Measurements from ENCODE around the gene CERS2. TPM values are rescaled to one million over a fixed set of nuclear protein-coding genes. Genes with fewer than 3 reads are reported as not detected.
A peak's percentile ranks its signal among the peaks of the same experiment; 100 is the strongest.

CERS2 gene, protein sequence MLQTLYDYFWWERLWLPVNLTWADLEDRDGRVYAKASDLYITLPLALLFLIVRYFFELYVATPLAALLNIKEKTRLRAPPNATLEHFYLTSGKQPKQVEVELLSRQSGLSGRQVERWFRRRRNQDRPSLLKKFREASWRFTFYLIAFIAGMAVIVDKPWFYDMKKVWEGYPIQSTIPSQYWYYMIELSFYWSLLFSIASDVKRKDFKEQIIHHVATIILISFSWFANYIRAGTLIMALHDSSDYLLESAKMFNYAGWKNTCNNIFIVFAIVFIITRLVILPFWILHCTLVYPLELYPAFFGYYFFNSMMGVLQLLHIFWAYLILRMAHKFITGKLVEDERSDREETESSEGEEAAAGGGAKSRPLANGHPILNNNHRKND
- 100 to 1,000 TPM in 4 of 6 donors, 10 to 100 TPM in 2; 95.5 to 127 (median 115) TPM for polyA plus RNA-seq (ENCODE audit: low read depth in 6 of 6)

DNA sequence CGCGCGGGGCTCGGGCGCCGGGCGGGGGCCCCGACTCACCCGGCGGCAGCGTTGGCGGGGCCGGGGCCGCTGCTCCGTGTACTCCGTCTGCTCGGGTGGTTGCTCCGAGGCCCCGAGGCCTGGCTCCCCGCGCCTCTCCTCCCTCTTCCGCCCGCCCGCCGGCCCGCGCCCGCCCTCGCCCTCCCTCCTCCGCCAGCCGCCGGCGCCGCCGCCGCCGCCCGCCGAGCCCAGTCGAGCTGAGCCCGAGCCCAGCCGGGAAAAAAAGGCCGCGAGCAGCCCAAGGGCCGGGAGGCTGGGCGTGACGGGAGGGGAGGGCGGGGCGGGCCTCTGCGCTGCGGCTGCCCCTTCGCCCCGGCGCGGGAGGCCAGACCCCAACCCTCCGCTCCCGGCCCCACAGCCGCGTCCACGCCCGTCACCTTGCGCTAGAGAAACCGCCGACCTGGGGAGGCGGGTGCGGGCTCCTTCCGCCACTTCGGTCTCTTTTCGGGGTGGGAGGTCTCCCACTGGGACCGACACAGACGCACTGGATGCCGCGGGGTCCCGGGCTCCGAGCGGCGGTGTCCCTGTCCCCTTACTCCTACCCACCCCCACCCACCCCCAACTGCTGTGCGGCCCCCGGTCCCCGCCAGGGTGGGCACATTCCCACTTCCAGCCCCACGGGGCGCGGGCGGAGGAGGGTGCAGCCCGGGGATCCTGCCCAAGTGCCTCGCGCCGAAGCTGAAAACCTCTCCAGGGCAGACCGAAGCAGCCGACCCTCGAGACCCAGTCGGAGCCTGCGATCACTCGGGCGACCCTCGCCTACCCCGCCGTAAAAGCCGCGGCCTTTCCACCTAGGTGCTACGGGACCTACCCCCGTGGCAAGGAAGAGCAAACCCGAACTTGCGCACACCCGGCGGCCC is at the start of gene CERS2:
Gene CERS2 (minus strand): TSS at position 256 of the 899 bp plus-strand sequence. CDS start 5,745 bp downstream, outside the sequence.
- Mint-ChIP-seq H3K9me3 (no peaks in the 10 kb centered on the region), H3K4me3 (peak within 1 kb of the TSS; percentile 83 to 94 (median 88)), H3K4me1 (peaks cover 44 to 76% (median 60%) of the 10 kb centered on the region in 3 donors), H3K27me3 (no peaks in the 10 kb centered on the region), H3K36me3 (no peaks in the 10 kb centered on the region), H3K27ac (peak within 1 kb of the TSS in 5 of 6 donors; percentile 71 to 91 (median 87))
- ATAC-seq (ENCODE audit: low read depth in 2 of 2) = peak; percentile 61 to 66
- peak; percentile 77 for DNase-seq

DNA sequence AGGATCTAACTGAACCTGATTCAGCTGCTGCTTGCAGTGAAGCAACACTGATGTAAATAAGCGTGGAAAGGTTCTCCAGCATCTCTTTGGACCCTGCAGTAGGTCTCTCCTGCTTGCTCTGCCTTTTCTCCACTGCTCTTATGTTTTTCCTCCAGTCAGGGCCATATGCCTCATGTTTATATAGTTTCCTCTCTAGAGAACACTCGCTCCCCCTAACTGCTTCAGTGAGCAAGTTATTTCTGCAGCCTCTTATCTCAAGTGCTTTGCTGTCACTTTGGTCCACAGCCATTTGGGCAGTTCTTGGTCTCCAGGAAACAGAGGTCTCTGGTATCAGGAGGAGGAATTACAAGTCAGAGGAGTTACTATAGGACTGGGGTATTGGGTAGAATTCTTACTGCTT is 38.9 kb upstream of the CERS2 start:
- no peaks in the 10 kb centered on the region for H3K9me3 Mint-ChIP-seq
- peaks cover 15 to 34% (median 23%) of the 10 kb centered on the region in 3 donors for H3K4me1 Mint-ChIP-seq
- H3K36me3 Mint-ChIP-seq = no peaks in the 10 kb centered on the region
- no peak for DNase-seq
- ATAC-seq (ENCODE audit: low read depth in 2 of 2) = no peak
- no peaks in the 10 kb centered on the region for H3K27me3 Mint-ChIP-seq
- peak overlapping the region in 1 of 8 donors; percentile 26 for H3K4me3 Mint-ChIP-seq
- H3K27ac Mint-ChIP-seq = peak overlapping the region in 1 of 6 donors; percentile 64

DNA sequence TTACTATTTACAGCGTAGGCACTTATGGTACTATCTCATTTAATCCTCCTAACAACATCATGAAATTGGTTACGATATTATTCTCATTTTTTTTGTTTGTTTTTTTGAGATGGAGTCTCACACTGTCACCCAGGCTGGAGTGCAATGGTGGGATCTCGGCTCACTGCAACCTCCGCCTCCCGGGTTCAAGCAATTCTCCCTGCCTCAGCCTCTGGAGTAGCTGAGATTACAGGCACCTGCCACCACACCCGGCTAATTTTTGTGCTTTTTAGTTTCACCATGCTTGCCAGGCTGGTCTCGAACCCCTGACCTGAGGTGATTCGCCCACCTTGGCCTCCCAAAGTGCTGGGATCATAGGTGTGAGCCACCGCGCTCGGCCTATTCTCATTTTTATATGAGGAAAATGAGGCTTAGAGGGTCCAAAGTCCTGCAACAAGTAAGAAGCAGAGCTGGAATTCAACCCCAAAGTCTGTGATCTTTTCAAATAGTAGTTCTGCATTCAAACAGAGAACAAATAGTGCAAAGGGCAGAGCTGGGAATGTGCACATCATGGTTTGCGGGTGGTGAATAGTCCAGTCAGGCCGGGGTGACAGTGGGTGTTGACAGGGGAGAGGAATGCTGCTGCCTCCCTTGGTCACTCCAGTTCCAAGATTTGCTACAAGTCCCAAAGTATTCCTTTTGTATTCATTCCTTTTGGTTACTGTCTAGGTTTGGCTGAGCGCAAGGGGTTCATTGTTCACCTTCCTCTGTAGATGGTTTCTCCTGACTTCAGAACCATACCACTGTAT is 38.2 kb upstream of the CERS2 start:
- Mint-ChIP-seq H3K4me1 (peaks cover 19 to 41% (median 29%) of the 10 kb centered on the region in 3 donors), H3K27ac (no peak overlapping the region), H3K4me3 (peak overlapping the region in 1 of 8 donors; percentile 26), H3K36me3 (no peaks in the 10 kb centered on the region), H3K27me3 (no peaks in the 10 kb centered on the region), H3K9me3 (no peaks in the 10 kb centered on the region)
- DNase-seq = no peak
- ATAC-seq (ENCODE audit: low read depth in 2 of 2) = no peak

DNA sequence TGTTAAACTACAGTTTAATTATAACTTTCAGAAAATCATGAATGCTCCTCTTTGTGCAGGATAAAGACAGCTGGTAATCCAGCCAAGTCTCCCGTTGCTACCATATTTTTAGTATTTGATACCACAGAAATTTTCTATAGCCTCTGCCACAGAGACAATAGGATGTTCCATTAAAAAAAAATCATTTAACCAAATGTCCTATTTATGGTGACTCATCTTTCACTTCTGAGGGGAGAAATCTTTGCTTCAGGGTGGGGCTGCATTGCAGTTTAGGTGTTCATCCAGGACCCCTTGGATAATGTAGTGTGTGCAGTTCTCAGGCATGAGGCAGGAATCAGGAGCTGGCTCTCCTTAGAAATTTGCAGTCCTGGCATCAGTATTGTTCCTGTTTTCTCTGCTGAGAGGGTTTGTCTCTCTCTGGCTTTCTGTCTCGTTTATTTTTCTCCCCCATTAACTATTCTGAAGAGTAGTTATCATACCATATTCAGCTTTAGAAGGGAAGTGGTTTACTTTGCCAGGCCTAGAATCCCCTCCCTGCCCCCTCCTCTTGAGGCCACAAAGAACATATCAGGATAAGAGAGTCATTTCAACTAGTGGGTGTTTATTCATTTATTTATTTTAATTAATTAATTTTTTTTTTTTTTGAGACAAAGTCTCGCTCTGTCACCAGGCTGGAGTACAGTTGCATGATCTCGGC is 36.7 kb upstream of the CERS2 start:
- peaks cover 34 to 56% (median 45%) of the 10 kb centered on the region in 3 donors for H3K4me1 Mint-ChIP-seq
- ATAC-seq (ENCODE audit: low read depth in 2 of 2) (no peak), DNase-seq (no peak)
- H3K36me3 Mint-ChIP-seq = no peaks in the 10 kb centered on the region
- peak overlapping the region in 1 of 6 donors; percentile 30 for H3K27ac Mint-ChIP-seq
- H3K27me3 Mint-ChIP-seq = no peaks in the 10 kb centered on the region
- peak overlapping the region in 1 of 8 donors; percentile 47 for H3K4me3 Mint-ChIP-seq
- no peaks in the 10 kb centered on the region for H3K9me3 Mint-ChIP-seq

DNA sequence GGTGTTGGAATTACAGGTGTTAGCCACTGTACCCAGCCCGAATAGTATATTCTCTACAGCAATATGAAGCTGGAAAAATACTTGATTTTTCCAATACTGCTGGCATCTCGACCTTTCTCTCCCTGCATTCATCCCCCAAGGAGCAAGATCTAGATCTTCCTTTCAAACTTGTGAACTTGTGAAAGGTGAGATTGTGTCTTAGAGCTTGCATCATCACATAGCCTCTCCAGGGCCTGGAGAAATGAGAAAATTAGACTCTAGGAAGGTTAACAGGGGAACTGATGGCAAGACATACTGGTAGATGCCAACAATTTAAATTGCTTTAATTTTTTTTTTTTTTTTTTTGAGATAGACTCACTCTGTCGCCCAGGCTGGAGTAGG is 35.7 kb upstream of the CERS2 start:
- ATAC-seq (ENCODE audit: low read depth in 2 of 2) (no peak), DNase-seq (no peak)
- no peaks in the 10 kb centered on the region for H3K27me3 Mint-ChIP-seq
- H3K36me3 Mint-ChIP-seq = no peaks in the 10 kb centered on the region
- no peak overlapping the region for H3K27ac Mint-ChIP-seq
- H3K4me1 Mint-ChIP-seq = peaks cover 43 to 66% (median 55%) of the 10 kb centered on the region in 3 donors
- H3K4me3 Mint-ChIP-seq = peak overlapping the region in 4 of 8 donors; percentile 16 to 97 (median 73)
- no peaks in the 10 kb centered on the region for H3K9me3 Mint-ChIP-seq

DNA sequence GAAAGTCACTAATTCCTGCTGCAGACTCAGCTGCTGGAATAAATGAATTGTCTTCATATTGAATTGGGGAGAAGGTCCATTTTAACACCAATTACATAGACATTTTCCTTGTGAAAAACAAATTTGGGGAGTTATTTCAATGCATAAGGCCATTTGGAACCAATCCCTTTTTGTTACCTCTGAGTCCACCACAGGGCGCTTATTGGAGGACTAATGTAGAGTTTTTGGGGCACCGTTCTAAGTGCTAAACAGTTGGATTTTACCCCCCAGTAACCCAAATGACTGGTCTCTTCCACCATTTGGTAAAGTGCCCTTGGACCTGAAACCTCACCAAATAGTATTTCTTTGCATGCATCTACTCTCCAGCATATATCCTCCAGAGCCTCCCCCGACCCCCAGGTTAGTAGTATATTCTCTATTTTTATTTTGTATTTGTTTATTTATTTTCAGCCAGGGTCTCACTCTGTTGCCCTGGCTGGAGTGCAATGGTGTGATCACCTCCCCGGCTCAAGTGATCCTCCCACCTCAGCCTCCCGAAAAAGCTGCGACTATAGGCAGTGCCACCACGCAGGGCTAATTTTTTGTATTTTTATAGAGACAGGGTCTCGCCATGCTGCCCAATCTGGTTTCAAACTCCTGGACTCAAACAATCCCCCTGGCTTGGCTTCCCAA is 35.2 kb upstream of the CERS2 start:
- Mint-ChIP-seq H3K4me3 (peak overlapping the region; percentile 59 to 99 (median 97)), H3K4me1 (peaks cover 46 to 71% (median 59%) of the 10 kb centered on the region in 3 donors)
- ATAC-seq (ENCODE audit: low read depth in 2 of 2) = no peak

DNA sequence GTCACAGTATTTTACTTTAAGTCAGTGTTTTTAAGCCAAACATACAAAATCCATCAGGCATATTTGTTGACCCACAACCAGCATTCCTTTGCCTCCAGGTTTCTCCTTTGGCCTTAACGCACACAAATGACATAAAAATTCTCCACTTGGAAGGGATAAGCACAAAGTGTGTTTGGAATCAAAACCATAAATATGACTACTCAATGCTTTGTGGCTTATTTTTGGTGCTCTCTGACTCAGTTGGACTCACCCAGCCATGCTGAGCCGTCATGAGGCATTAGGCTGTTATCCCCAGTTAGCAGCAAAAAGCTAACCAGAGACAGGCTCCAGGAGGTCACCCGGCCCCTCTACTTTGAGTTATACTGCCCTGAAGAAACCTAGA is 34.6 kb upstream of the CERS2 start:
- H3K9me3 Mint-ChIP-seq = no peaks in the 10 kb centered on the region
- no peak for ATAC-seq (ENCODE audit: low read depth in 2 of 2)
- peak overlapping the region in 5 of 6 donors; percentile 95 to 98 (median 97) for H3K27ac Mint-ChIP-seq
- H3K36me3 Mint-ChIP-seq = no peaks in the 10 kb centered on the region
- H3K4me3 Mint-ChIP-seq = peak overlapping the region; percentile 87 to 99 (median 97)
- no peaks in the 10 kb centered on the region for H3K27me3 Mint-ChIP-seq
- no peak for DNase-seq
- H3K4me1 Mint-ChIP-seq = peaks cover 46 to 72% (median 60%) of the 10 kb centered on the region in 3 donors

More for the DNA sequence above, 35.2 kb upstream of the CERS2 start:
- Mint-ChIP-seq H3K9me3 (no peaks in the 10 kb centered on the region), H3K27me3 (no peaks in the 10 kb centered on the region), H3K36me3 (no peaks in the 10 kb centered on the region), H3K27ac (peak overlapping the region in 2 of 6 donors; percentile 95 to 96)
- no peak for DNase-seq

DNA sequence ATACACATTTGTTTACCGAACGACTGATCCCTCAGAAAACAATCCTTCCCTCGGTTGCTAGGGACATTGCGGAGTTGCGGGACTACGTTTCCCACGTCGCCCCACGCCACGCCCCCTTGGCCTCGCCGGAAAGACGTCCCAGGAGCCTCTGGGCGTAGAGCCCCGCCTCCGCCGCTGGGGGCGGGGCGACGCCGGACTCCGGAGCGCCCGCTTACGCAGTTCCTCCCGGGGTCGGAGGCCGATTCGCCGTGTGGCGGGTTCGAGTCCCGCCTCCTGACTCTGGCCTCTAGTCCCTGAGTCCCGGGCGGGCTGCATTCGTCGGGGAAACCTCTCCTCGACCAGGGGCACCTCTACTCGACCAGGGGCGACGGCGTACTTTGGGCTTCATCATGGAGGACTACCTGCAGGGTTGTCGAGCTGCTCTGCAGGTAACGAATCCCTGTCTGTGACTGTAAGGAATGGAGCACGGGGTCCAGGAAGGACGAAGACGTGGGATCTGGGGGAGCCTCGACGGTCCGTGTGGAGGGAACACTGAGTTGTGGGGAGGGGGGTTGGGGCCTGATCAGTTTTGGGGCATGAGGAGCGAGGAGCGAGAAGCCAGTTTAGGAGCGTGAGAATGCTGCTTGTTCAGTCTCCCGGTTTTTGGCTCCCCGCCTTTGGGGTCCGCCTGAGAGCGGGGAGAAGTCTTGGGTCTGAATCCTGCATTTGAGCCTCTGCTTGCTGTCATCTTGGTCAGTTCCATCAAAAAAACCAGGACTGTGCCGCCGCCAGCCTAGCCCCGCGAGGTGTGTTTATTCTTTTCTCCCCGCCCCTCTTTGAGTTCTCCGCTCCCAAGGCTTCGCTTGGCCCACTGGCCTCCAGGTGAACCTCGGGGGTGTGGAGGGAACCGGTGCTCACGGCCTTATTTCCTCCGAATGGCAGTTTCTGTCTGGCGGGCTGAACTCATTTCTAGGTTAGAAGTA is 33.9 kb upstream of the CERS2 start, which contains the start of gene PRUNE1:
Gene PRUNE1 (plus strand): TSS at position 206 of the 962 bp plus-strand sequence. CDS start 184 bp downstream, at position 390.
- Mint-ChIP-seq H3K36me3 (no peaks in the 10 kb centered on the region), H3K4me3 (peak within 1 kb of the TSS; percentile 87 to 99 (median 98)), H3K9me3 (no peaks in the 10 kb centered on the region), H3K27ac (peak within 1 kb of the TSS; percentile 95 to 99 (median 98)), H3K4me1 (peaks cover 44 to 76% (median 64%) of the 10 kb centered on the region in 3 donors), H3K27me3 (no peaks in the 10 kb centered on the region)
- DNase-seq (peak; percentile 92), ATAC-seq (ENCODE audit: low read depth in 2 of 2) (peak; percentile 83 to 87)

DNA sequence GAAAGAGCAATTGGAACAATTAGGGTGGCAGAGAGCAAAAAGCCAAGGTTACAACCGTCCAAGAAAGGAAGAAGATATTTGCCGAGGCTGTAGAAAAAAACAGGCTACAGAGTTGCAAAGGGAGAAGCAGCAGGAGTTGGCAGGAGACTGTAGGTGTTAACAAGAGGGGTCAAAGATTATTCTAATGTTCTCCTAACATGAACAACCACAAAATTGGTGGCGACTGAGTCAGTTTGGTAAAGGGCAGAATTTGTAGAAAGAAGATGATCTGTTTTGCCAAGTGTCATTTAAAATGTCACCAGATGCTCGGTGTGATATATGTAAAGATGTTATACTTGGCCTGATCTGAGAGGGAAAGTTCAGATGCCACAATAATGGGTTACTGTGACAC is 33.2 kb upstream of the CERS2 start:
- H3K4me3 Mint-ChIP-seq = peak overlapping the region; percentile 87 to 99 (median 97)
- ATAC-seq (ENCODE audit: low read depth in 2 of 2) = no peak
- H3K9me3 Mint-ChIP-seq = no peaks in the 10 kb centered on the region
- H3K36me3 Mint-ChIP-seq = no peaks in the 10 kb centered on the region
- no peak for DNase-seq
- H3K27me3 Mint-ChIP-seq = no peaks in the 10 kb centered on the region
- H3K4me1 Mint-ChIP-seq = peaks cover 45 to 79% (median 64%) of the 10 kb centered on the region in 3 donors
- peak overlapping the region; percentile 95 to 99 (median 98) for H3K27ac Mint-ChIP-seq

DNA sequence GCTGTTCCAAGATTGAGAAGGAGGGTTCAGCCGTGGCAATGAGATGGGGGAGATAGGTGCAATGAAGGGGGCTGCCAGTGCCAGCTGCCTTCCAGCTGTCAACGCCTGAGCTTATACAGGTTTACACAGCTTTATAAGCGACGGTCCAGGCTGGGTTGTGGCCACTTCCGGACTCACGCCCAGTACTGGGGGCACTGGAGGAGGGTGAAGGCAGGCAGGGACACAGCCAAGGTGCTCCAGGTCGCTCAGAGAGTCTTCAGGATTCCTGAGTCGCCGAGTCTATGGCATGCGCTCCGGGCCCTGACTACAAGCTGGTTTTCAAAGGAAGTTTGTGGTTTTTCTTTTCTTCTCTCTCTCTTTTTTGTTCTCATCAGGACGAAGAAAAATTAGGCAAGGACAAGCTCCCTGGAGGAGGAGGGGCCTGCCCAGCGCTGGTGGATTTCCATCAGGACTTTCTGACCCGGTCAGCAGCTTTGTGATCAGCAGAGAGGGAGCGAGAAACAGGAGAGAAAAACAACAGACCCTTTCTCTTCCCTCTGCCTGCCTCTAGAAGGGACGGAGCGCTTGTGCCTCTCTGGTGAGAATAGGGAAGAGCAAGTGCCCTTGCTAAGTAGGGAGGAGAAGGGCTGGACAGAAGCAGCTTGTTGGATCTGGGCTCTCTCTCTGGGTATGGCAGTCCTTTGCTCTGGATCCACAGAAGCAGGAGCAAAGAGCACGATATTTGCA is 31.9 kb upstream of the CERS2 start, which contains the start of gene MINDY1:
Gene MINDY1 (minus strand): TSS at position 576 of the 726 bp plus-strand sequence. CDS start 4,285 bp downstream, outside the sequence.
- H3K27me3 Mint-ChIP-seq = no peaks in the 10 kb centered on the region
- no peaks in the 10 kb centered on the region for H3K9me3 Mint-ChIP-seq
- peak; percentile 36 for DNase-seq
- ATAC-seq (ENCODE audit: low read depth in 2 of 2) = peak; percentile 30 to 36
- peaks cover 0 to 5% of the 10 kb centered on the region in 2 donors for H3K36me3 Mint-ChIP-seq
- H3K4me3 Mint-ChIP-seq = peak within 1 kb of the TSS; percentile 87 to 99 (median 98)
- H3K4me1 Mint-ChIP-seq = peaks cover 54 to 78% (median 74%) of the 10 kb centered on the region in 3 donors
- peak within 1 kb of the TSS; percentile 95 to 99 (median 98) for H3K27ac Mint-ChIP-seq

All from naive B cell (primary cell).